SH-SY5Y (cell line): ENCODE measurements around the gene UBA1.

Source experiments
- GATA2 ChIP-seq: IDR thresholded peaks from 2 replicates; pipeline ENCODE4 v1.6.1; 2011; ENCODE audit warnings: mild to moderate bottlenecking, low read depth, low read length
- GATA3 ChIP-seq: IDR thresholded peaks from 2 replicates; pipeline ENCODE4 v1.6.1; 2011; ENCODE audit warnings: low read depth, mild to moderate bottlenecking, low read length, moderate library complexity

Gene UBA1

DNA sequence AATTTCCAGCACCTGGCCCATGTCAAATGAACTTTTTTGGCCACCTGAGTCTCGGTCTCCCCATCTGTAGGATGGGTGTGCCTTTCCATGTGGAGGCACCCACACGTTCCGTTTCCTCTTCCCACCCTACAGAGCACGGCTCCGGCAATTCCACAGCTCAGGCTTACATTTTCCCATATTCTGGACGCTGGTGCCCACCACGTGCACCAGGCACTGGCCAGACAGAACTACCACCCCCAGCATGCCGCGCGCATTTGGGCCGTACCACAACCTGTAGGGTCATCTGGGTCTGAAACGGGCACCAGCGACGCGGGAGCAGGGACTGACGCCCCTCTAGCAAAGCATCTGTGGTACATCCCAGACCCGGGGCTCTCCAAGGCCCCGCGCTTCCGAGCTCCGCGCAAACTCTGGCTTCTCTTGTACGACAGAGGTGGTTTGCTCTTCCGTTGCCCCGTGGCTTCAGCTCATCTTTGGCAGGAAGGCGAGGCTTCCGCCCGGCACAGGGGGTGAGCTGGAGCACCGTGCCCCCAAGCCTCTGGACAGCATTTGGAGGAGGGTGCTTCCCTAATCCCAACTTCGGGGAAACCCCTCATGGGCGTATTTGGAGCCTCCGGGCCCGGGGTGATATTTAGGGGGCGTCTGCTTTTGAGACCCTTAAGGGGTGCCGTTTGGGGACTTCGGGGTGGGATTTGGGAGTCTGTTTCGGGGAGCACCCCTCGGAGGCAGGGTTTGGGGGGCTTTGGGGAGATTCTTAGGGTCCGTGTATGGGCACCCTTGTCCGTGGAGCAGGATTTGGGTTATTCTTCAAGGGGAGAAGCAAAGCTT is 3.0 kb upstream of the UBA1 start:
- TF ChIP-seq GATA2, result no peak
- TF ChIP-seq GATA3, result no peak

DNA sequence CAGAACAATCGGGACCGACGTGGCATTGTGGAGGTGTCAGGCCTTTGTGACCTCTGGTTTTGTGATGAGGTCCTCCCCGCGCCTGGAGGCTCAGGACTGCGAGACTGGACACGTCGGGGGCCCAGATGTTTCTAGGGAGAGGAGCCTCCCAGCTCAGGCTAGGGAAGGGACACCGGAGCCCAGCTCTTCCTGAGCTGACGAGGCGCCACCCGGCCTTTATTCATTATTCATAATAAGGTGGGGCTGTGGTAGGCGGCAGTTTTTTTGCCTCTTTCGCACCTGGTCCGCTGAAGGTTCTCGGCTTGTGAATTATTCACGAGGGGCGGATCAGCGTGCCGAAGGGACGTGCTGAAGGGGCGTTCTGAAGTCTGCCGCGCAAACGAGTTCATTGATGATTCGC is 2.3 kb upstream of the UBA1 start:
- TF ChIP-seq GATA3, result no peak
- TF ChIP-seq GATA2, result no peak

DNA sequence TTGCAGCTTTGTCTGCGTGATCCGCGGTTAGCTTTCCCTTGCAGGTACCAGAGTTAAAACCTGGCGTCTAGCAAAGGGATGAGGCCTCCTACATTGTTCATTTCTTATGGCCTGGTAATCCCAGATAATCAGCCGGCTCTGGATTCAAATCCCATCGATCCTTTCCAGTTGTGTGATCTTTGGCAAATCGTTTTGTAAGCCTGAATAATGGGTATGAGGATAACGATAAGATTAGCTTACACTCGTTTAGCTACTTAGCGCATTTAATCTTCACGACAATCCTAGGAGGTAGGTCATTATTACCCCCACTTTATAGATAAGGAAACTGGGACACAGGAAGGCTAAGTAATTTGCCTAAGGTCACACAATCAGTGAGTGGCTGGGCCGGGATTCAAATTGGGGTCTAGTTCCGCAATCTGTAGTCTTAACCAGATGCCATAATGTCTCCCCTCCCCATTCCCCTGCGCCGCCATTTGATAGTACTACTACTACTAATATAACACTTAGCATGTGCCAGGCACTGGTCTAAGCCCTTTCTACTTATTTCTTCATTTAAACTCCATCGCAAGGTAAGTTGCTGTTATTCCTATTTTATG is 1.7 kb upstream of the UBA1 start:
- TF ChIP-seq GATA2, result no peak
- no peak for TF ChIP-seq GATA3

DNA sequence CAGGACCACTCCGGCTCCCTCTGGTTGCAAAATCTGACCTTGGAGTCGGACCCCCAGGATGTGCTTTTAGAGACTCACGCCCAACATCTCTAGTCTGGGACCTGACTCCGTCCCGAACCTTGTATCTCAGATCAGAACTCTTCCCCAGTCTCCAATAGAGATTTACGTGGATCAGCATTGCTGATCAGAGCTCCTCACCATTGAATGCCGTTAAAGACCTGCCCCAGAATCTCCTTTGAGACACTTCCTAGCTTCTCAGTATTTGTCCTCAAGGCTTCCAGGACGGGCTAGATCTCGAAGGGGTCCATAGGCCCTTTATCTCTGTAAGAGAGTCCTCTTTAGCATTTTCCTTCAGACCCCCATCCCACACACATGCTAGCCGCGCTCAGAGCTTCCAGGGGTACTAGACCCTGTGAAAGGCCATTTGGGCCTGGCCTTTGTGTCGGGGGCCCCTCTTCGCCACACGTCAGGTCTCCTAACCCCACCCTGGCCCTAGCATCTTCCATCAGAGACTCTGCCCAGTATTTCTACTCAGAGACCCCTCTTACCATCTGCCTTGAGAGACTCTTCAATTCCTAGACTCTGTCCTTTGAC is 662 bp downstream of the UBA1 start:
- TF ChIP-seq GATA3 (no peak), GATA2 (no peak)

DNA sequence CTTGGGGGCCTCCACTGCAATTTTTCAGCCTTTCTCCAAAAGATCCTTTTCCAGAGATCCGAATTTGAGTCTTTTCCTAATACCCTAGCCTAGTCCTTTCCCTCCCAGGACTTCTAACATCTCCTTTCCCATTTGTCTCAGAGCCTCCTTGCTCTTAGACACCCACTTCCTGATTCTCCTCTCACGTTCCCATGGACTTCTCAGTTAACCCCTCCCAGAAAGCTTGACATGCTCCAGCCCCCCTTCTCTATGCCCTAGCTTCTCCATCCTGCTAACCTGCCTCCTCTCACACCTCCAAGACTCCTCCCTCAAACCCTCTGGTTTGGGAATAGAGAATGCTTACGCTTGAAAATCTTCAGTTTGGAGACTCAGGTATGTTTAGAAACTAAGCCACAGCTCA is 2.5 kb downstream of the UBA1 start:
- TF ChIP-seq GATA2, result no peak

DNA sequence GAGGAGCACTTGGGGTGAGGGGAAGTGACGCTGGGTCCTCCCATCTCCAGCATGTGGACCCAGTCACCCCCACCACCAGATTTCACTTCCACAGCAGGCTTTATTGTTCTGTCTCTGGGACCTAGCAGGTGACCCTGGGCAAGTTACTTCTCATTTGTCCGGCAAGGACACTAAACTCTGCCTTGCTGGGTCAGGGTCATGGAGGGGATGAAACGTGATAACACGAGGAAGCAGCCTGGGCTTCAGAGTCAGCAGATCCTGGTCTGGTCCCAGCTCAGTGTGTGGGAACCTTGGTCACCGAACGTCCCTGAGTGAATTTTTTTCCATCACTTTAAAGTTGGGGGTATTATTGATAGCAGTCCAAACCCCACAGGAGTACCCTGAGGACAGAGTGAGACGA is 3.9 kb downstream of the UBA1 start:
- no peak for TF ChIP-seq GATA3

DNA sequence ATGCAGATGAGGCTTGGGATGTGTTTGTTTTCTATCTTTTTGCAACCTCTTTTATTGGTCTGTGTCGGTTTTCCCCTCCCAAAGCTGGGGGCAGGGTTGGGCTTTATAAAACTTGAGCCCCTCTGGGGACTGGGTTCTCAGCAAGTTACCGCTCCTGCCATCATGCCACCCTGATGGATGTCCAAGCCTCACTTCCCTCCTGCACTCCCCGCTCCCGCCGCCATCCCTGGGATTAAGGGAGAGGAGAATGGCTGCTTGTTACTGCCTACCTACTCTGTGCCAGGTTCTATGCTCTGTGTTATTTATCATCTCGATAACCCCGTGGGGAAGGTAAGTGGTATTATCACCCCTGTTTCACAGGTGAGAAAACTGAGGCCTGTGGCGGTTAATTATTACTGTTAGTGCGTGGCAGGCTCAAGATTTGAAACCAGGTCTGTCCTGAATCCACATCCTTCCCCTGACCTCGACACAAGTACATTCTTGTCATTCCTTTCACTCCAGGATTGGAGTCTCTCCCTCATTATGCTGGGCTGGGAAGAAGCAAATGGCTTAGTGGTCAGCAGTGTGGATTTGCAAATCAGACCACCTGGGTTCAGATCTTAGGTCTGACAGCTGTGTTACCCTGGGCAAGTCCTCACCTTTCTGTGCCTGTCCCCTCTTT is 4.5 kb downstream of the UBA1 start:
- TF ChIP-seq GATA2 (no peak), GATA3 (no peak)

DNA sequence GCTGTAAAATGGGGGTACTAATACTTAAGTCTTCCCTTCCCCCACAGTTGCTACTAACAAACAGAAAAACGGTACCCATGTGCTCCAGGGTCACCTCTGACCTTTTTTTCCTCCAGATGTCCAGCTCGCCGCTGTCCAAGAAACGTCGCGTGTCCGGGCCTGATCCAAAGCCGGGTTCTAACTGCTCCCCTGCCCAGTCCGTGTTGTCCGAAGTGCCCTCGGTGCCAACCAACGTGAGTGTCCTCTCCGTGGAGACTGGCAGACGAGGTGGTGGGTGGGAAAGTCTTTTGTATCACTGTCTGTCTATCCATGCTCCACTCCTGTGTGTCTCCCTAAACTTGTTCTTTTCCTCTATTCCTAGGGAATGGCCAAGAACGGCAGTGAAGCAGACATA is 5.1 kb downstream of the UBA1 start:
- TF ChIP-seq GATA3 (no peak), GATA2 (no peak)

DNA sequence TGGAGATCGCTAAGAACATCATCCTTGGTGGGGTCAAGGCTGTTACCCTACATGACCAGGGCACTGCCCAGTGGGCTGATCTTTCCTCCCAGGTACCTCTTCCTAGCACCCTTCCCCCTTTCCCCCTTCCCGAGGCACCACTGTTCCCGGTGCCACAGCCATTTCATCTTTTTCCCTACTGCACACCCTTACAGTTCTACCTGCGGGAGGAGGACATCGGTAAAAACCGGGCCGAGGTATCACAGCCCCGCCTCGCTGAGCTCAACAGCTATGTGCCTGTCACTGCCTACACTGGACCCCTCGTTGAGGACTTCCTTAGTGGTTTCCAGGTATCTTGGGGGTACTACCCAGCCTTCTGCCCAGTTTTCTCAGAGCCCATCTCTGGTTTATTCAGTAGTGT is 5.7 kb downstream of the UBA1 start:
- TF ChIP-seq GATA3 (no peak), GATA2 (no peak)

DNA sequence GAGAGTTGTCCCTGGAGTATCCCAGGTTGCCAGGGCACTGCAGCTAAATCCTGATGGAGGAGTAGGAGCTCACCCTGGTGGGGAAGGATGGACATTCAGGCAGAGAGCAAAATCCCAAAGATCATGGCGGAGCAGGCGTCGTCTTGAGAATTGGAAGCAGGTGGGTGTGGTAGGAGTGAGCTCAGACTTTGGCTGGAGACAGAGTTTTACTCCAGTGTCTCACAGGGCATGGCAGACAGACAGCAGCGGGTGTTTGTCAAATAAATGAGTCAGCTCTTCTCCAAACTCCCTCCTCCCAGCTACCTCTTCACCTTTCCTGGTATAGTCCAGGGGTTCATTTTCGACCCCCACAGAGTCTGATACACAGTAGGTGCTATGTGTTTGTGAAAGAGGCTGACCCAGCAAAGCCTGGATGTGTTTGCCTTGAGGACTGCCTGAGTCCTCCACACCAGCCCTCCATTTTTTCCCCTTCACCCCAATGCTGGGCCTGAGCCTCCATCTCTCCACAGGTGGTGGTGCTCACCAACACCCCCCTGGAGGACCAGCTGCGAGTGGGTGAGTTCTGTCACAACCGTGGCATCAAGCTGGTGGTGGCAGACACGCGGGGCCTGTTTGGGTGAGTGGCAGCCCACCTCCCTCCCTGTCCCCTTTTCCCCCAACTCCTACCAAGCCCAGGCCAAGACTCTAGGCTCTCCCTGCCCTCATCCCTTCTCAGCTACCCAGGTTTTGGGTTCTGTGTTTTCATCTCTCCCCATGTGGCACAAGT is 6.9 kb downstream of the UBA1 start:
- TF ChIP-seq GATA3, result no peak
- no peak for TF ChIP-seq GATA2

DNA sequence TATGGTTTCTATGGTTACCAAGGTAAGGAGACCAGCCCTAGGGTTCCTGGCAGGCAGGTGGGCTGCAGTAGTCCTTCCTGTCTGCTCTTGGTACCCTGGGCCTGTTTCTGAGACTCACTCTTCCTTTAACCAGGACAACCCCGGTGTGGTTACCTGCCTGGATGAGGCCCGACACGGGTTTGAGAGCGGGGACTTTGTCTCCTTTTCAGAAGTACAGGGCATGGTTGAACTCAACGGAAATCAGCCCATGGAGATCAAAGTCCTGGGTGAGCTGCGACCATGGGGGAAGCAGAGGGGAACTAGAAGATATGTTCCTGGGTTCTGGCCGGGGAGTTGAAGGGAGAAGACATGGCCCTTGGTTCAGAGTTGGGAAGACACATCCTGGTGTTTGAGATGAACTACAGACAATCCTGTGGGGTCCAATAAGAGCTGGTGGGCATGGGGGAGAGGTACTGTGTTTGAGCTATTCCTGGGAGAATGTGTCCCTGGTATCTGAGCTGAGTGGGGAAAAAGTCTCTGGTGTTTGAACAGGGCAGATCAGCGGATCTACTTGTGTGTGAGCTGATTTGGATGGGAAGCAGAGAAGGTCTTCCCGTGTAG is 7.8 kb downstream of the UBA1 start:
- no peak for TF ChIP-seq GATA3

DNA sequence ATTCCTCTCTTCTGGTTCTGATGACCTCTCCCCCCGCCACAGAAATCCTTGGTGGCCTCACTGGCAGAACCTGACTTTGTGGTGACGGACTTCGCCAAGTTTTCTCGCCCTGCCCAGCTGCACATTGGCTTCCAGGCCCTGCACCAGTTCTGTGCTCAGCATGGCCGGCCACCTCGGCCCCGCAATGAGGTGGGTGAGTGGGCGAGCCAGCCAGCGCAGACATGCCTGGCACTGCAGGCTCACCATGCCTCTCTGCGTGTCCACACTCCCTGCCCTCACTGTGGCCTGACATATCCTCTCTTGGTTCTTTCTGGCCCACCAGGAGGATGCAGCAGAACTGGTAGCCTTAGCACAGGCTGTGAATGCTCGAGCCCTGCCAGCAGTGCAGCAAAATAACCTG is 8.7 kb downstream of the UBA1 start:
- TF ChIP-seq GATA3, result no peak
- TF ChIP-seq GATA2, result no peak

DNA sequence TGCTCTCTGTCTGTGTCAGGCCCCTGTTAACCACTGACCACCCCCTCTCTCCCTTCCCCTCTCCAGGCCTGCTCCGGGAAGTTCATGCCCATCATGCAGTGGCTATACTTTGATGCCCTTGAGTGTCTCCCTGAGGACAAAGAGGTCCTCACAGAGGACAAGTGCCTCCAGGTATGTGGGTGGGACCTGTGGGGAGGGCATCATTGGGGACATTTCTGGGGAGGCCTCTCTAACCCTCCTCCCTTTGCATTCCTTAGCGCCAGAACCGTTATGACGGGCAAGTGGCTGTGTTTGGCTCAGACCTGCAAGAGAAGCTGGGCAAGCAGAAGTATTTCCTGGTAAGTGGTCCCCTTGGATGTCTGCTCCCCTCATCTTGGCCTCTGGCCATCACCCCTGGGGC is 9.2 kb downstream of the UBA1 start:
- no peak for TF ChIP-seq GATA2
- no peak for TF ChIP-seq GATA3

DNA sequence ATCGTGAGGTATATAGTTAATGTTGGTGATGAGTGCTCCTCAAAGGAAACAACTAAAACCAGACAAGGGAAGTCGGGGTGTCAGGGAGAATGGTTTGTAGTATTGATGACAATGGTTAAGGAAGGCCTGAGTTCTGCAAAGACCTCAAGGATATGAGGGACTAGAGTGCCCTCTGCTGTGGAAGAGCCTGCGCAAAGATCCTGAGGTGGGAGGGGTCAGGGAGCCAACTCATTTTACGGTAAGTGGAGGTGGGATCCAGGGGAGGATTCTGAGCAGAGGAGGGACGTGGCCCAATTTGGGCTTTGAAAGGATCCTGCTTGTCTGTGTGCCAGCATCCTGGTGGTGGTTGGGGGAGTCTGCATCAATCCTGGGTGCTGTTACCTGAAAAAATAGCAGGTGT is 11.3 kb downstream of the UBA1 start:
- TF ChIP-seq GATA3, result no peak
- TF ChIP-seq GATA2, result no peak

DNA sequence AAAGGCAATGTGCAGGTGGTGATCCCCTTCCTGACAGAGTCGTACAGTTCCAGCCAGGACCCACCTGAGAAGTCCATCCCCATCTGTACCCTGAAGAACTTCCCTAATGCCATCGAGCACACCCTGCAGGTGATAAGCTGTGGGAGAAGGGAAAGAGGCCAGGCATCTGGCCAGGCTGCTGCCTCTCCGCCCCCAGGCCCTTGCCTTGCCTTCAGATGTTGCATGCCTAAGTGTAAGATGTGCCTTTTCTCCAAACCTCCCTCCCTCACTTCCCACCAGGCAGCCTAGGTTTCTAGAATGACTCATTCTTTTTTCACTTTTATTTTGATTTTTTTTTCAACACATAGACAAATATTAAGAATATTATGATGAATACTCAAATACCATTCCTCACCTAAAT is 12.7 kb downstream of the UBA1 start:
- no peak for TF ChIP-seq GATA2
- no peak for TF ChIP-seq GATA3
